H9 (cell line): ENCODE results near the gene C20orf96. TPM values are rescaled to one million over a fixed set of nuclear protein-coding genes. Genes with fewer than 3 reads are reported as not detected.

Experiments
- DNase-seq: peaks from one replicate; pipeline ENCODE4 v3.0.0-alpha.2; 2017
- H2AFZ ChIP-seq: one replicate; pipeline ENCODE4 v1.6.1; 2013; ENCODE audit warnings: mild to moderate bottlenecking, low read length, control low read depth, moderate library complexity
- H2AK5ac ChIP-seq: 2 replicates; pipeline ENCODE4 v1.6.1; 2013; ENCODE audit warnings: low read length, control low read depth, mixed read lengths; ENCODE audit not compliant: insufficient read length
- H2BK120ac ChIP-seq: one replicate; pipeline ENCODE4 v1.6.1; 2013; ENCODE audit warnings: low read depth, mild to moderate bottlenecking, low read length, control low read depth, inconsistent platforms; ENCODE audit not compliant: poor library complexity, severe bottlenecking
- H2BK12ac ChIP-seq: 2 replicates; pipeline ENCODE4 v1.6.1; 2013; ENCODE audit warnings: low read length, control low read depth, mixed read lengths, low read depth; ENCODE audit not compliant: insufficient read length
- H2BK15ac ChIP-seq: 2 replicates; pipeline ENCODE4 v1.6.1; 2013; ENCODE audit warnings: low read depth, low read length, control low read depth
- H2BK20ac ChIP-seq: one replicate; pipeline ENCODE4 v1.6.1; 2013; ENCODE audit warnings: low read depth, mild to moderate bottlenecking, low read length, control low read depth, inconsistent platforms; ENCODE audit not compliant: poor library complexity, severe bottlenecking
- H2BK5ac ChIP-seq: 2 replicates; pipeline ENCODE4 v1.6.1; 2013; ENCODE audit warnings: low read length, control low read depth, mixed read lengths; ENCODE audit not compliant: insufficient read length
- H3K14ac ChIP-seq: 2 replicates; pipeline ENCODE4 v1.6.1; 2013; ENCODE audit warnings: low read length, control low read depth; ENCODE audit not compliant: insufficient read depth
- H3K18ac ChIP-seq: 2 replicates; pipeline ENCODE4 v1.6.1; 2013; ENCODE audit warnings: low read depth, mild to moderate bottlenecking, mixed read lengths, low read length, control low read depth; ENCODE audit not compliant: insufficient read length
- H3K23ac ChIP-seq: 2 replicates; pipeline ENCODE4 v1.6.1; 2013; ENCODE audit warnings: low read length, control low read depth, mixed read lengths, low read depth; ENCODE audit not compliant: insufficient read length
- H3K23me2 ChIP-seq: 2 replicates; pipeline ENCODE4 v1.6.1; 2013; ENCODE audit warnings: low read depth, mild to moderate bottlenecking, mixed read lengths, low read length, control low read depth; ENCODE audit not compliant: insufficient read length, poor library complexity, severe bottlenecking
- H3K27ac ChIP-seq: 2 replicates; pipeline ENCODE4 v1.5.1; 2013; ENCODE audit warnings: low read length, control low read depth, mixed read lengths, low read depth; ENCODE audit not compliant: insufficient read length
- H3K27me3 ChIP-seq: 2 replicates; pipeline ENCODE4 v1.6.1; 2013; ENCODE audit warnings: low read length, control low read depth, inconsistent platforms; ENCODE audit not compliant: insufficient read depth
- H3K4ac ChIP-seq: 2 replicates; pipeline ENCODE4 v1.6.1; 2013; ENCODE audit warnings: low read depth, mild to moderate bottlenecking, control low read depth, inconsistent platforms, low read length, moderate library complexity
- H3K4me1 ChIP-seq: 2 replicates; pipeline ENCODE4 v1.6.1; 2013; ENCODE audit warnings: low read length, control low read depth, inconsistent platforms; ENCODE audit not compliant: insufficient read depth
- H3K4me2 ChIP-seq: 2 replicates; pipeline ENCODE4 v1.6.1; 2013; ENCODE audit warnings: low read length, control low read depth, mixed read lengths; ENCODE audit not compliant: insufficient read length, insufficient read depth
- H3K56ac ChIP-seq: 2 replicates; pipeline ENCODE4 v1.6.1; 2013; ENCODE audit warnings: low read depth, mild to moderate bottlenecking, mixed read lengths, low read length, control low read depth; ENCODE audit not compliant: insufficient read length
- H3K79me1 ChIP-seq: 2 replicates; pipeline ENCODE4 v1.6.1; 2013; ENCODE audit warnings: low read depth, mild to moderate bottlenecking, moderate library complexity, low read length, control low read depth, inconsistent platforms; ENCODE audit not compliant: insufficient read depth, poor library complexity, severe bottlenecking
- H3K79me2 ChIP-seq: 2 replicates; pipeline ENCODE4 v1.6.1; 2013; ENCODE audit warnings: low read length, control low read depth, inconsistent platforms; ENCODE audit not compliant: insufficient read depth
- H3K9ac ChIP-seq: 2 replicates; pipeline ENCODE4 v1.6.1; 2013; ENCODE audit warnings: low read length, control low read depth, mixed read lengths; ENCODE audit not compliant: insufficient read length; ENCODE audit errors: extremely low read depth
- H3K9me3 ChIP-seq: one replicate; pipeline ENCODE4 v1.6.1; 2013; ENCODE audit warnings: low read depth, low read length, inconsistent platforms; ENCODE audit not compliant: control insufficient read depth
- H3T11ph ChIP-seq: one replicate; pipeline ENCODE4 v1.6.1; 2013; ENCODE audit warnings: mild to moderate bottlenecking, low read length, control low read depth, inconsistent platforms
- H4K20me1 ChIP-seq: one replicate; pipeline ENCODE4 v1.6.1; 2013; ENCODE audit not compliant: control insufficient read depth, insufficient read length, insufficient read depth
- H4K5ac ChIP-seq: 2 replicates; pipeline ENCODE4 v1.6.1; 2013; ENCODE audit warnings: low read depth, mild to moderate bottlenecking, mixed read lengths, low read length, control low read depth; ENCODE audit not compliant: insufficient read length
- H4K8ac ChIP-seq: replicated peaks from 2 replicates; pipeline ENCODE4 v1.6.1; 2013; ENCODE audit warnings: low read length, control low read depth, mixed read lengths, low read depth; ENCODE audit not compliant: insufficient read length
- H4K91ac ChIP-seq: 2 replicates; pipeline ENCODE4 v1.6.1; 2013; ENCODE audit warnings: low read depth, mild to moderate bottlenecking, moderate library complexity, mixed read lengths, low read length, control low read depth; ENCODE audit not compliant: insufficient read length
- H3K27ac Mint-ChIP-seq, 3 experiments: 2 replicates in 2 of 3; 3 replicates in 1 of 3; pipeline ENCODE4 v1.8.0; 2020 to 2021; ENCODE audit warnings: mixed read lengths in 3 of 3, mild to moderate bottlenecking in 1 of 3, moderate library complexity in 1 of 3
- H3K27me3 Mint-ChIP-seq: 2 replicates; pipeline ENCODE4 v1.8.0; 2021; ENCODE audit warnings: low read depth, mild to moderate bottlenecking, moderate library complexity, mixed read lengths
- H3K36me3 Mint-ChIP-seq, 3 experiments: 2 replicates in 2 of 3; 3 replicates in 1 of 3; pipeline ENCODE4 v1.8.0; 2020 to 2021; ENCODE audit warnings: low read depth in 3 of 3, mixed read lengths in 3 of 3; ENCODE audit not compliant: insufficient read depth in 1 of 3
- H3K4me1 Mint-ChIP-seq, 2 experiments: 2 replicates each; pipeline ENCODE4 v1.8.0; 2020; ENCODE audit warnings: mixed read lengths in 2 of 2
- H3K4me3 Mint-ChIP-seq, 2 experiments: 2 replicates in 1 of 2; 3 replicates in 1 of 2; pipeline ENCODE4 v1.8.0; 2020 to 2021; ENCODE audit warnings: mild to moderate bottlenecking in 2 of 2, mixed read lengths in 2 of 2, moderate library complexity in 1 of 2
- H3K9me3 Mint-ChIP-seq, 2 experiments: 2 replicates in 1 of 2; 3 replicates in 1 of 2; pipeline ENCODE4 v1.8.0; 2020; ENCODE audit warnings: mild to moderate bottlenecking in 2 of 2, mixed read lengths in 2 of 2, moderate library complexity in 1 of 2
- WGBS: extraction: QIAGEN DNeasy Blood & Tissue Kit; methylation state at CpG from one replicate; pipeline ENCODE4 v1.1.7; 2013; ENCODE audit warnings: missing lambda C conversion rate, low lambda C conversion rate, mixed read lengths; ENCODE audit not compliant: insufficient read length; ENCODE audit errors: extremely low coverage; 5-methylcytosine and 5-hydroxymethylcytosine counted together
- total RNA-seq: library from RNA; stranded (reverse); gene quantifications from 2 replicates; pipeline ENCODE4 v1.2.1, GENCODE V29; 2021
- TF ChIP-seq, protein P1 (sequence below): fragments of 200-600 bp; sonication (generic); conservative IDR thresholded peaks from 3 replicates; pipeline ENCODE4 v1.8.0; 2021; ENCODE audit warnings: antibody characterized with exemption, mild to moderate bottlenecking

Gene C20orf96
- total RNA-seq, 1 experiment from 2014 or later, result 14.5 TPM

DNA sequence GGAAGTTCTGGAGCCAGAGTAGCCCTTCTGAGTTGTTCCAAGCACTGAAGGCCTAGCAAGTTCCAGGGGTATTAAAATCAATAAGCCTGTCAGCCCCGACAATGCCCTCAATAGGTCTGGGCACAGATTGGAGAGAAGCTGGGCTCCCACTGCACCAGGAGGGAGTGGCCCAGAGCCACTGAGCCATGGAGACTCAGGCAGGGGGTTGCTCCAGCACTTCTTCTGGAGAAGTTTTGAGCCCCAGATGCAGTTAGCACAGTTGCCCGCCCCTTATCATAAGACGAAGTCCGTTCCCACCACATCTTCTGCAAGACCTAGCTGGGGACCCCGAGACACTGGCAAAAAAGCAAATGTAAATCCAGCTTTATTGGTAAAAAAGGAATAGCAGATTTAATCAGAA lies 20.0 kb downstream of the C20orf96 start:
- no peaks in the 10 kb centered on the region for H3K79me2 ChIP-seq
- TF ChIP-seq, protein P1, sequence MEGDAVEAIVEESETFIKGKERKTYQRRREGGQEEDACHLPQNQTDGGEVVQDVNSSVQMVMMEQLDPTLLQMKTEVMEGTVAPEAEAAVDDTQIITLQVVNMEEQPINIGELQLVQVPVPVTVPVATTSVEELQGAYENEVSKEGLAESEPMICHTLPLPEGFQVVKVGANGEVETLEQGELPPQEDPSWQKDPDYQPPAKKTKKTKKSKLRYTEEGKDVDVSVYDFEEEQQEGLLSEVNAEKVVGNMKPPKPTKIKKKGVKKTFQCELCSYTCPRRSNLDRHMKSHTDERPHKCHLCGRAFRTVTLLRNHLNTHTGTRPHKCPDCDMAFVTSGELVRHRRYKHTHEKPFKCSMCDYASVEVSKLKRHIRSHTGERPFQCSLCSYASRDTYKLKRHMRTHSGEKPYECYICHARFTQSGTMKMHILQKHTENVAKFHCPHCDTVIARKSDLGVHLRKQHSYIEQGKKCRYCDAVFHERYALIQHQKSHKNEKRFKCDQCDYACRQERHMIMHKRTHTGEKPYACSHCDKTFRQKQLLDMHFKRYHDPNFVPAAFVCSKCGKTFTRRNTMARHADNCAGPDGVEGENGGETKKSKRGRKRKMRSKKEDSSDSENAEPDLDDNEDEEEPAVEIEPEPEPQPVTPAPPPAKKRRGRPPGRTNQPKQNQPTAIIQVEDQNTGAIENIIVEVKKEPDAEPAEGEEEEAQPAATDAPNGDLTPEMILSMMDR, result no peak
- no peak overlapping the region for H3K9ac ChIP-seq
- no peaks in the 10 kb centered on the region for H3K4me1 ChIP-seq
- Mint-ChIP-seq H3K27me3 (peaks cover 35% of the 10 kb centered on the region), H3K27ac (no peak overlapping the region), H3K4me3 (no peak overlapping the region), H3K36me3 (peaks cover 4 to 11% (median 8%) of the 10 kb centered on the region in 3 experiments; a peak in 5 of 7 replicates), H3K9me3 (peaks cover 0 to 3% of the 10 kb centered on the region in 2 experiments; a peak in 1 of 5 replicates), H3K4me1 (peaks cover 8% of the 10 kb centered on the region in 2 experiments)
- no peak overlapping the region for H2AFZ ChIP-seq
- H3K4me2 ChIP-seq, result no peak overlapping the region
- H2BK120ac ChIP-seq, result no peak overlapping the region
- no peaks in the 10 kb centered on the region for H4K20me1 ChIP-seq
- H3K27ac ChIP-seq, result no peak overlapping the region
- H4K91ac ChIP-seq, result no peak overlapping the region
- no peak overlapping the region for H2AK5ac ChIP-seq
- no peak overlapping the region for H2BK5ac ChIP-seq
- no peak overlapping the region for H2BK20ac ChIP-seq
- DNase-seq, result no peak
- H4K8ac ChIP-seq, result no peak overlapping the region
- H3K14ac ChIP-seq, result no peak overlapping the region
- no CpG with 5 or more reads among the region's 5 CpGs for WGBS
- H4K5ac ChIP-seq, result no peak overlapping the region
- no peaks in the 10 kb centered on the region for H3K9me3 ChIP-seq
- no peak overlapping the region for H3K4ac ChIP-seq
- no peak overlapping the region for H3K18ac ChIP-seq
- H3K79me1 ChIP-seq, result no peaks in the 10 kb centered on the region
- H3K56ac ChIP-seq, result no peak overlapping the region
- no peak overlapping the region for H2BK15ac ChIP-seq
- H3K23me2 ChIP-seq, result no peaks in the 10 kb centered on the region
- peaks cover 5% of the 10 kb centered on the region; the same call in 1 of the 2 replicates for H3K27me3 ChIP-seq
- no peak overlapping the region for H2BK12ac ChIP-seq
- H3T11ph ChIP-seq, result no peak overlapping the region
- H3K23ac ChIP-seq, result no peak overlapping the region
